Nucleus accumbens (tissue), 56 donors: ENCODE data around the gene GPD1L.

Source experiments
- DNase-seq, 56 donors: peaks; one replicate each; lab custom pipeline; 2025; lab: John Stamatoyannopoulos, UW

GPD1L gene

GRCh38 chr3:32132706-32133105 lies 26.3 kb downstream of the GPD1L start:
- DNase-seq: no peak

GRCh38 chr3:32136703-32137102 lies 30.3 kb downstream of the GPD1L start:
- DNase-seq: peak in 1 of 56 donors; percentile 11

GRCh38 chr3:32137870-32138269 lies 31.4 kb downstream of the GPD1L start:
- no peak for DNase-seq

- no peak for DNase-seq
These were observed 32.2 kb downstream of the GPD1L start for GRCh38 chr3:32138545-32139104.

- DNase-seq: no peak
These were observed 34.5 kb downstream of the GPD1L start for GRCh38 chr3:32140943-32141342.

- DNase-seq: peak in 36 of 56 donors; percentile 2 to 67 (median 20)
These were observed 37.7 kb downstream of the GPD1L start for GRCh38 chr3:32143849-32144757.

GRCh38 chr3:32146746-32147211 lies 40.4 kb downstream of the GPD1L start:
- peak in 28 of 56 donors; percentile 2 to 61 (median 28) for DNase-seq

GRCh38 chr3:32147509-32147908 lies 41.1 kb downstream of the GPD1L start:
- no peak for DNase-seq

GRCh38 chr3:32147933-32148332 lies 41.5 kb downstream of the GPD1L start:
- peak in 8 of 56 donors; percentile 5 to 35 (median 10) for DNase-seq

GRCh38 chr3:32148351-32148750 lies 41.9 kb downstream of the GPD1L start:
- no peak for DNase-seq

GRCh38 chr3:32153414-32154204 lies 47.2 kb downstream of the GPD1L start:
- no peak for DNase-seq

- DNase-seq: no peak
These were observed 47.8 kb downstream of the GPD1L start for GRCh38 chr3:32154205-32154579.

GRCh38 chr3:32155117-32155516 lies 48.7 kb downstream of the GPD1L start:
- DNase-seq: no peak

GRCh38 chr3:32157600-32158264 lies 51.3 kb downstream of the GPD1L start:
- no peak for DNase-seq

- DNase-seq: no peak
These were observed 54.3 kb downstream of the GPD1L start for GRCh38 chr3:32160706-32161214.

GRCh38 chr3:32165442-32165841 lies 59.0 kb downstream of the GPD1L start:
- DNase-seq: no peak

GRCh38 chr3:32166654-32167053 lies 60.2 kb downstream of the GPD1L start:
- no peak for DNase-seq

GRCh38 chr3:32172420-32172819 lies 66.0 kb downstream of the GPD1L start:
- no peak for DNase-seq

- DNase-seq: peak in 2 of 56 donors; percentile 5 to 49
These were observed 69.3 kb downstream of the GPD1L start for GRCh38 chr3:32175607-32176197.
